Erythroblast (primary cell): ENCODE measurements around the gene PPP1R1B.
A peak's percentile ranks its signal among the peaks of the same experiment; 100 is the strongest.

Experiments used
- GATA1 ChIP-seq: IDR thresholded peaks from 2 replicates; pipeline ENCODE4 v1.6.1; 2011; ENCODE audit warnings: low read depth, mild to moderate bottlenecking, control low read depth, low read length, moderate library complexity
- POLR2A ChIP-seq: IDR thresholded peaks from 2 replicates; pipeline ENCODE4 v1.6.1; 2011; ENCODE audit warnings: mild to moderate bottlenecking, low read length

- TF ChIP-seq POLR2A: peak; percentile 31
- TF ChIP-seq GATA1: peak; percentile 44
These were observed 40.7 kb downstream of the PPP1R1B start for GRCh38 chr17:39667262-39667944.
